ENCODE results near the gene EML4.

EML4 gene

GRCh38 chr2:42217307-42217706, 48.2 kb downstream of the EML4 start:
- no peak overlapping the region for H3K4me2 ChIP-seq (ENCODE audit: low read depth, low read length, poor library complexity, severe bottlenecking)
- H3K36me3 ChIP-seq (ENCODE audit: insufficient read depth, low read length), result no peaks in the 10 kb centered on the region
- H3K79me2 ChIP-seq (ENCODE audit: insufficient read depth, low read length), result peaks cover 53% of the 10 kb centered on the region
- no peak overlapping the region for H2AFZ ChIP-seq (ENCODE audit: low read length)
- no peak overlapping the region for H3K4me3 ChIP-seq (ENCODE audit: low read length, poor library complexity, severe bottlenecking)
- H3K4me1 ChIP-seq (ENCODE audit: insufficient read depth, low read length, poor library complexity, severe bottlenecking), result no peaks in the 10 kb centered on the region
- H3K27me3 ChIP-seq (ENCODE audit: insufficient read depth, low read length, poor library complexity, severe bottlenecking), result no peaks in the 10 kb centered on the region
- H3K9me3 ChIP-seq (ENCODE audit: insufficient read depth, low read depth, low read length), result no peaks in the 10 kb centered on the region
- no peaks in the 10 kb centered on the region for H4K20me1 ChIP-seq (ENCODE audit: insufficient read depth, low read length, poor library complexity, severe bottlenecking)
- TF ChIP-seq CTCF (conservative IDR thresholded peaks at IDR 0.05; ENCODE audit: low read length), result no peak
- no peak for TF ChIP-seq EZH2phosphoT487 (IDR thresholded peaks at IDR 0.05; ENCODE audit: borderline replicate concordance)
- no peaks in the 10 kb centered on the region for H3F3A ChIP-seq (ENCODE audit: low read depth)
- H3K9ac ChIP-seq (ENCODE audit: low read depth, low read length, poor library complexity, severe bottlenecking), result no peak overlapping the region
- no peaks in the 10 kb centered on the region for H3K9me2 ChIP-seq (replicated peaks; ENCODE audit: low read depth, low read length)

GRCh38 chr2:42217914-42218313, 48.8 kb downstream of the EML4 start:
- Histone ChIP-seq H3K9me2 (replicated peaks; ENCODE audit: low read depth, low read length) (no peaks in the 10 kb centered on the region), H3K9ac (ENCODE audit: low read depth, low read length, poor library complexity, severe bottlenecking) (no peak overlapping the region), H4K20me1 (ENCODE audit: insufficient read depth, low read length, poor library complexity, severe bottlenecking) (no peaks in the 10 kb centered on the region), H3F3A (ENCODE audit: low read depth) (no peaks in the 10 kb centered on the region), H3K4me3 (ENCODE audit: low read length, poor library complexity, severe bottlenecking) (no peak overlapping the region), H3K79me2 (ENCODE audit: insufficient read depth, low read length) (peaks cover 48% of the 10 kb centered on the region), H3K4me1 (ENCODE audit: insufficient read depth, low read length, poor library complexity, severe bottlenecking) (no peaks in the 10 kb centered on the region), H2AFZ (ENCODE audit: low read length) (no peak overlapping the region), H3K9me3 (ENCODE audit: insufficient read depth, low read depth, low read length) (no peaks in the 10 kb centered on the region), H3K27me3 (ENCODE audit: insufficient read depth, low read length, poor library complexity, severe bottlenecking) (no peaks in the 10 kb centered on the region), H3K36me3 (ENCODE audit: insufficient read depth, low read length) (no peaks in the 10 kb centered on the region), H3K4me2 (ENCODE audit: low read depth, low read length, poor library complexity, severe bottlenecking) (no peak overlapping the region)
- TF ChIP-seq EZH2phosphoT487 (IDR thresholded peaks at IDR 0.05; ENCODE audit: borderline replicate concordance) (no peak), CTCF (conservative IDR thresholded peaks at IDR 0.05; ENCODE audit: low read length) (no peak)

- no peaks in the 10 kb centered on the region for H3F3A ChIP-seq (ENCODE audit: low read depth)
- no peak overlapping the region for H3K9ac ChIP-seq (ENCODE audit: low read depth, low read length, poor library complexity, severe bottlenecking)
- no peak overlapping the region for H3K4me2 ChIP-seq (ENCODE audit: low read depth, low read length, poor library complexity, severe bottlenecking)
- no peak overlapping the region for H2AFZ ChIP-seq (ENCODE audit: low read length)
- no peaks in the 10 kb centered on the region for H3K27me3 ChIP-seq (ENCODE audit: insufficient read depth, low read length, poor library complexity, severe bottlenecking)
- no peaks in the 10 kb centered on the region for H3K9me2 ChIP-seq (replicated peaks; ENCODE audit: low read depth, low read length)
- H3K4me3 ChIP-seq (ENCODE audit: low read length, poor library complexity, severe bottlenecking), result no peak overlapping the region
- peaks cover 1% of the 10 kb centered on the region for H3K4me1 ChIP-seq (ENCODE audit: insufficient read depth, low read length, poor library complexity, severe bottlenecking)
- H4K20me1 ChIP-seq (ENCODE audit: insufficient read depth, low read length, poor library complexity, severe bottlenecking), result no peaks in the 10 kb centered on the region
- H3K79me2 ChIP-seq (ENCODE audit: insufficient read depth, low read length), result peaks cover 50% of the 10 kb centered on the region
- TF ChIP-seq EZH2phosphoT487 (IDR thresholded peaks at IDR 0.05; ENCODE audit: borderline replicate concordance), result no peak
- no peak for TF ChIP-seq CTCF (conservative IDR thresholded peaks at IDR 0.05; ENCODE audit: low read length)
- no peaks in the 10 kb centered on the region for H3K36me3 ChIP-seq (ENCODE audit: insufficient read depth, low read length)
- H3K9me3 ChIP-seq (ENCODE audit: insufficient read depth, low read depth, low read length), result no peaks in the 10 kb centered on the region
Observed at GRCh38 chr2:42218712-42219111, 49.6 kb downstream of the EML4 start.
